Astrocyte of the spinal cord (primary cell): Measurements from ENCODE around the gene NADSYN1.

ENCODE experiments used
- DNase-seq: peaks from one replicate; pipeline ENCODE4 v3.0.0; 2011; ENCODE audit warnings: low read depth, low spot score
- H3K4me3 ChIP-seq: 2 replicates; pipeline ENCODE4 v1.5.1; 2011; ENCODE audit warnings: low read depth, mild to moderate bottlenecking, low read length, moderate library complexity
- in situ Hi-C: cut with HindIII; loops from 2 replicates; pipeline ENCODE4 v1.10.0; 2017; ENCODE audit warnings: low sequenced_read_pairs
- TF ChIP-seq, protein P1 (sequence below): IDR thresholded peaks from 2 replicates; pipeline ENCODE4 v1.5.1; 2012; ENCODE audit warnings: low read depth, mild to moderate bottlenecking, low read length, inconsistent platforms

Gene NADSYN1

DNA sequence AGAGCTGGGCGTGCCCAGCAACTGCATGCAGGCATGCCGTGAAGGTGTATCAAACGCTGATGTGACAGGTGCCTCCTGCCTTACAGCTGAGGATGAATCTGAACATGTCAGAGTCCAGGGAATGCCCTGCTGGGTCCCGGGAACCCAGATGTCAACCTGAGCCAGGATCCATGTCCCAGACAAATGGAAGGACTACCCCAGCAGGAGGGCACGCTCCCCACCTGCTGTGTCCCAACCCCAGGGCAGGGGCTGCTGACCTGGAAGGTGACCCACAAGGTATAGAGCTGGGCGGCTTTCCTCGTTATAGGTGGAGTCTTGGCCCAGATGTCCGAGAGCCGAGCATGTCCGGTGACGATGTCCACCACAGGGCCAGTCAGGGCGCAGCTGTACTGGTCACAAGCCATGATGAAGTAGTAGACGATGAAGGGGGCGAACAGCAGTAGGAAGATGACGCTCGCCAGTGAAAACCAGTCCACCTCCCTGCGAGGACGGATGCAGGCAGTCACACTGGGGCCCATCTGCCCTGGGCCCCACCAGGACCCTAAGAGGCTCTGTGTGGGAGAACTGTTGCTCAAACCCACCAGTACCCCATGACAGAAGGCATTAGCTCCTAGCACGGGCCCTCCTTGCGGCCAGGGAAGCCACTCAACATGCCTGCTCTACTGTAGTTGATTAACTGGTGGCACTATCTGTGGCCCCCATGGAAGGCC lies 9.1 kb upstream of the NADSYN1 start:
- TF ChIP-seq, protein P1, sequence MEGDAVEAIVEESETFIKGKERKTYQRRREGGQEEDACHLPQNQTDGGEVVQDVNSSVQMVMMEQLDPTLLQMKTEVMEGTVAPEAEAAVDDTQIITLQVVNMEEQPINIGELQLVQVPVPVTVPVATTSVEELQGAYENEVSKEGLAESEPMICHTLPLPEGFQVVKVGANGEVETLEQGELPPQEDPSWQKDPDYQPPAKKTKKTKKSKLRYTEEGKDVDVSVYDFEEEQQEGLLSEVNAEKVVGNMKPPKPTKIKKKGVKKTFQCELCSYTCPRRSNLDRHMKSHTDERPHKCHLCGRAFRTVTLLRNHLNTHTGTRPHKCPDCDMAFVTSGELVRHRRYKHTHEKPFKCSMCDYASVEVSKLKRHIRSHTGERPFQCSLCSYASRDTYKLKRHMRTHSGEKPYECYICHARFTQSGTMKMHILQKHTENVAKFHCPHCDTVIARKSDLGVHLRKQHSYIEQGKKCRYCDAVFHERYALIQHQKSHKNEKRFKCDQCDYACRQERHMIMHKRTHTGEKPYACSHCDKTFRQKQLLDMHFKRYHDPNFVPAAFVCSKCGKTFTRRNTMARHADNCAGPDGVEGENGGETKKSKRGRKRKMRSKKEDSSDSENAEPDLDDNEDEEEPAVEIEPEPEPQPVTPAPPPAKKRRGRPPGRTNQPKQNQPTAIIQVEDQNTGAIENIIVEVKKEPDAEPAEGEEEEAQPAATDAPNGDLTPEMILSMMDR: no peak
- H3K4me3 ChIP-seq: no peak overlapping the region
- in situ Hi-C loops: no loop called here
- no peak for DNase-seq

DNA sequence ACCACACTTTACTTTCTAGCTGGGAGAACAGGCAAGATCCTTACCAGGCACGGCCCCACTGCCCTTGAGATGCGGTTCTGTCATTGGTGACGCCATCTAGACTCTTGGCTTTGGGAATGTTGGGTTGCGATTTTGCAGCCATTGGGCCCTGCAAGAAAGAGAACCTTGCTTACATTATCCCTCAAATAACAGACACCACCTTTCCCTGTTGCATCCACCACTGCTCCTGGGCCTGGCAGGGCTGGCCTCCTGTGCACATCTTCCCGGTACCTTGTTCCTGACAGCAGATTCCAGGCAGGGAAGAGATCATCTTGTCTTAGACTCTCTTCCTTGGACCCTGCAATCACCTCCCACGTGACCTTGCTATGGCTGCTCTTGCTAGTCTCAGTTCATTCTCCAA lies 8.2 kb upstream of the NADSYN1 start:
- no peak for DNase-seq
- in situ Hi-C loops: no loop called here
- TF ChIP-seq, protein P1: no peak
- no peak overlapping the region for H3K4me3 ChIP-seq

DNA sequence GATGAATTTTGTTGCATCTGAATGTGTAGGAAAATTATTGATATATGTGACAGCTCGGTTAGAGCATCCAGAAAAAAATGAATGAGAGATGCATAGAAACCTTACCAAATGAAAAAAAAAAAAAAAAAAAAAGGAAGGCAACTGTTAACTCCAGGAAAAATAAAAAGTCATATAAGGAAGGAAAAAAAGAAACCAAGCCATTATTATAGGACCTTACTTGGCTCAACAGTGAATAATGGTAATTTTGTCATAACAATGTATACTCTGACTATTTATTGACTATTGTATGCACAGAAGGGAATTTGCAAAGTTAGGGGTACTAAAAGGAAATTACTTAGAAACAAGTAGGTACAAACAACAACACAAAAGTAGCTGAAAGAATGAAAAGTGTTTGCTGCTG lies 6.9 kb upstream of the NADSYN1 start:
- in situ Hi-C loops: no loop called here
- H3K4me3 ChIP-seq: no peak overlapping the region
- DNase-seq: no peak
- TF ChIP-seq, protein P1: no peak

DNA sequence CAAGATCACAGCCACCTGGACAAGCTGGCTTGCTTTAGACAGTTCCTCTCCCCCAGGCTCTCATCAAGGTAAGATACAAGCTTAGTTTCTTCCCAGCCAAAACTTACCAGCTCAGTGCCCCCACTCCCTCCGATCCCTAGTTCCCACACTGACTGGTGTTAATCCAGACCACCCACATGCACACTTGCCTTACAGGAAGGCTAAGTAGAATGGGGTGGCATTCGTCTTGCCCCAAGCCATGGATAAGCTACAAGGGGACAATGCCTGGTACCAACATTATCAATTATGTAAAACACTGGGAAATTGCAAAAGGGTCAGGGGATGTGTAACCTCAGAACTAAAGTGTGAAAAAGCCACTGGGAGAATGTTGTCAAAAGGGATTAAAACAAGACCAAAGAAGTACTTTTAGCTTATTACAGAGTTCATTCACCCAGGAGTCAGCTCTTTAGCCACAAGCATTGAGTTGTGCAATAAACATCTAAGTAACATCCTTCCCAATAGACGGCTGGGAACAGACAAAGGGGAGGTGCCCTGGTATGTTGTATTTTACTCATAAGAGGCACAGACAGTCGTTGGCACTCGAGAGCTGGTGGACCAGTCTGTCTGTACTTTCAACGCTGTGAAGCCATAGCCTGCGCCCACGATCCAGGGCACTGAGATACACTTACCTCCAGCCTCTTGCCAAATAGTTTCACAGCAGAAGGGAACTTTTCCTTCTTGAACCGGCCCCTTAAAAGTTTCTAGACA lies 5.9 kb upstream of the NADSYN1 start:
- TF ChIP-seq, protein P1: no peak
- peak; percentile 54 for DNase-seq
- in situ Hi-C loops: no loop called here
- H3K4me3 ChIP-seq: peak overlapping the region; percentile 83

DNA sequence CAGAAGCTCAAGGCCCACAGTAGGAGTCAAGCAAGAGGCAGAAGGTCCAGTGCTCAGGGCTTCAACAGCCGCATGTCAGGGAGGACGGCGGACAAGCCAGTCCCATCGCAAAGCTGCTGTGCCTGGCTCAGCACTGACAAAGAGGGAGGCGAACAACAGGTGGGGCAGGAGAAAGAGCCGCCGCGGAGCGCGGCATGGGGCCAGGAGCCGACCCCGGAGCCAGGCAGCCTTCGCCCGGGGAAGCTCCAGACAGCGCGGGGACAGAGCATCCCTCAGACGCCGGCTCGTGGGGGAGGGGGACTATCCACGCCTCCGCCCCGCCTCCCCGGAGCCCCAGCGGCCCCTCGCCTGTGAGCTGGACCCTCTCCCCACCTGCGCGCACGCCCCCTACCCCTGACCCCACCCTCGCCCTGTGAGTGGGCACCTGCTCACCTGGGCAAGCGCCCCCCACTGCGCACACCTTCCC lies 5.2 kb upstream of the NADSYN1 start:
- in situ Hi-C loops: no loop called here
- TF ChIP-seq, protein P1: no peak
- peak; percentile 6 for DNase-seq
- H3K4me3 ChIP-seq: peak overlapping the region; percentile 83

DNA sequence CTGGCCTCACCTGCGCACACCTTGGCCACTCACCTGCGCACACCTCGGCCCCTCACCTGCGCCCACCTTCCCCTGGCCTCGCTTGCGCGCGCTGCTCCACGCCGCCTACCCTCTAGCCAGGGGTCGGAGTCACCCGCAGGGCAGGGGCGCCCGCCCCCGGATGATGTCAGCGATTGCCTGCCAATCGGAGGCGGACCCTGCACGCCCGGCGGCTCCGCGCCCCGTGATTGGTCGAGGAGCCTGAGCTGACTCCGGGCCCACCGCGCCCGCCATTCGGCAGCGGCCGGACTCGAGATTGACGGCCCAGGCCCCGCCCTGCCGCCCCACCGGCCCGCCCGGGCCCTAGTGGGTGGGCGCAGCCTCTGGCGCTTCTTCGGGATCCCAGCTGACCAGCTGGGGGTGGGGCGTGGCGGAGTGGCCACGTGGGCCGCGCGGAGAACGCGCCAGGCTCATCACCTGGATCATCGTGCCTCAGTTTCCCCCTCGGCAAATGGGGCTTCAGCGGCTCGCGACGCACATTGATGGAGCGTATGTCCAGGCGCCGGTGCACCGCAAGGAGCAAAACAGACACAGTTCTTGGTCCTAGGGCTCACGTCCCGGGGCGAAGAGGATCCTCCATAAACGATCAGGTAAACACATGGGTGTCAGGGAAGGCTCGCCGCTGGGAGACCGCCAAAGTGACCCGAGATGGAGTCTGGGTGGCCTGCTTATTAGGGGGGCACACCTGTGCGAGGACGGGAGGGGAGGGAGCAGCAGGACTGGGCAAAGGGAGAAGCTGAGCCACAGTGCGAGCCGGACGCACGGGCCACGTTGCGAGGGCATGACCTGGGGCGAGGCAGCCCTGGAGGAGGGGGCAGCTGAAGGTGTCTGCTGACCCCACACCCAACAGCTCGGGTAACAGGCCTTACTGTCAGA lies 4.5 kb upstream of the NADSYN1 start, which contains the start of gene DHCR7:
TSS of gene DHCR7 (minus strand) at position 137 of the 915 bp plus-strand sequence. CDS start 3,441 bp downstream, outside the sequence.
- peak; percentile 96 for DNase-seq
- TF ChIP-seq, protein P1: no peak
- in situ Hi-C loops: no loop called here
- peak within 1 kb of the TSS; percentile 83 for H3K4me3 ChIP-seq
